GM23338 (cell line): Measurements from ENCODE around the gene ZNF763.

ENCODE experiments used
- EZH2phosphoT487 ChIP-seq: fragments of 200-600 bp; sonication (generic); IDR thresholded peaks from one replicate; pipeline ENCODE4 v1.8.1; 2018; ENCODE audit warnings: antibody characterized with exemption; ENCODE audit not compliant: unreplicated experiment
- JUNB ChIP-seq: IDR thresholded peaks from one replicate; pipeline ENCODE4 v1.6.1; 2016; ENCODE audit warnings: antibody characterized with exemption; ENCODE audit not compliant: unreplicated experiment
- POLR2AphosphoS5 ChIP-seq: IDR thresholded peaks from 2 replicates; pipeline ENCODE4 v1.6.1; 2016; ENCODE audit warnings: antibody characterized with exemption, low read depth
- TF ChIP-seq, protein P1 (sequence below), 2 experiments: fragments of 200-600 bp in 1 of 2; sonication (generic) in 1 of 2; conservative IDR thresholded peaks; 2 replicates each; pipeline versions ENCODE4 v1.5.1 to v1.6.1; 2016 to 2017; ENCODE audit warnings: antibody characterized with exemption in 2 of 2, low read depth in 2 of 2, mild to moderate bottlenecking in 2 of 2, moderate library complexity in 1 of 2

- no peak for TF ChIP-seq POLR2AphosphoS5
- no peak for TF ChIP-seq EZH2phosphoT487
- TF ChIP-seq JUNB: no peak
- TF ChIP-seq, protein P1, sequence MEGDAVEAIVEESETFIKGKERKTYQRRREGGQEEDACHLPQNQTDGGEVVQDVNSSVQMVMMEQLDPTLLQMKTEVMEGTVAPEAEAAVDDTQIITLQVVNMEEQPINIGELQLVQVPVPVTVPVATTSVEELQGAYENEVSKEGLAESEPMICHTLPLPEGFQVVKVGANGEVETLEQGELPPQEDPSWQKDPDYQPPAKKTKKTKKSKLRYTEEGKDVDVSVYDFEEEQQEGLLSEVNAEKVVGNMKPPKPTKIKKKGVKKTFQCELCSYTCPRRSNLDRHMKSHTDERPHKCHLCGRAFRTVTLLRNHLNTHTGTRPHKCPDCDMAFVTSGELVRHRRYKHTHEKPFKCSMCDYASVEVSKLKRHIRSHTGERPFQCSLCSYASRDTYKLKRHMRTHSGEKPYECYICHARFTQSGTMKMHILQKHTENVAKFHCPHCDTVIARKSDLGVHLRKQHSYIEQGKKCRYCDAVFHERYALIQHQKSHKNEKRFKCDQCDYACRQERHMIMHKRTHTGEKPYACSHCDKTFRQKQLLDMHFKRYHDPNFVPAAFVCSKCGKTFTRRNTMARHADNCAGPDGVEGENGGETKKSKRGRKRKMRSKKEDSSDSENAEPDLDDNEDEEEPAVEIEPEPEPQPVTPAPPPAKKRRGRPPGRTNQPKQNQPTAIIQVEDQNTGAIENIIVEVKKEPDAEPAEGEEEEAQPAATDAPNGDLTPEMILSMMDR (conservative IDR thresholded peaks at IDR 0.05; ENCODE audit: low read depth in 2 of 2): peak; percentile 88 to 89
Observed at GRCh38 chr19:11984986-11985385, 20.1 kb downstream of the ZNF763 start.
